Keratinocyte (primary cell): ENCODE data around the gene CDH18. TPM values are rescaled to one million over a fixed set of nuclear protein-coding genes. Genes with fewer than 3 reads are reported as not detected.
A peak's percentile ranks its signal among the peaks of the same experiment; 100 is the strongest.

Experiments used
- DNase-seq: peaks from one replicate; pipeline ENCODE4 v3.0.0-alpha.2; 2011; ENCODE audit warnings: low read depth, missing footprints, low spot score
- FAIRE-seq: peaks from 2 replicates; lab custom pipeline; 2011; peaks lifted over from hg19 to GRCh38; lab: Jason Lieb, UNC
- H2AFZ ChIP-seq: 2 replicates; pipeline ENCODE4 v1.6.0; 2012; ENCODE audit warnings: low read length, control low read depth, inconsistent platforms; ENCODE audit not compliant: control insufficient read depth
- H3K27ac ChIP-seq: 2 replicates; pipeline ENCODE4 v1.5.1; 2011; ENCODE audit warnings: low read length; ENCODE audit not compliant: control insufficient read depth, insufficient read depth
- H3K27me3 ChIP-seq: 3 replicates; pipeline ENCODE4 v1.6.0; 2011; ENCODE audit warnings: low read length; ENCODE audit not compliant: control insufficient read depth, insufficient read depth; ENCODE audit errors: extremely low read depth
- H3K36me3 ChIP-seq, 2 experiments: 2 replicates in 1 of 2; 3 replicates in 1 of 2; pipeline ENCODE4 v1.5.1; 2011; ENCODE audit warnings: low read length in 2 of 2, mild to moderate bottlenecking in 1 of 2; ENCODE audit not compliant: control insufficient read depth in 2 of 2, insufficient read depth in 2 of 2; ENCODE audit errors: extremely low read depth in 1 of 2
- H3K4me1 ChIP-seq: 3 replicates; pipeline ENCODE4 v1.5.1; 2011; ENCODE audit warnings: low read length; ENCODE audit not compliant: control insufficient read depth, insufficient read depth; ENCODE audit errors: extremely low read depth
- H3K4me2 ChIP-seq: 3 replicates; pipeline ENCODE4 v1.6.0; 2011; ENCODE audit warnings: low read depth, low read length; ENCODE audit not compliant: control insufficient read depth, insufficient read depth; ENCODE audit errors: extremely low read depth
- H3K4me3 ChIP-seq, 3 experiments: fragments of 200-600 bp in 1 of 3; sonication (generic) in 1 of 3; 2 replicates in 2 of 3; 3 replicates in 1 of 3; pipeline ENCODE4 v1.5.1; 2011 to 2016; ENCODE audit warnings: low read length in 3 of 3, mild to moderate bottlenecking in 3 of 3, control low read depth in 2 of 3, inconsistent platforms in 1 of 3, low read depth in 1 of 3, mixed read lengths in 1 of 3, mixed run types in 1 of 3, moderate library complexity in 1 of 3; ENCODE audit not compliant: control insufficient read depth in 2 of 3, insufficient read depth in 2 of 3; ENCODE audit errors: extremely low read depth in 1 of 3
- H3K79me2 ChIP-seq: 2 replicates; pipeline ENCODE4 v1.6.0; 2012; ENCODE audit warnings: low read length; ENCODE audit not compliant: control insufficient read depth, insufficient read depth
- H3K9ac ChIP-seq: 3 replicates; pipeline ENCODE4 v1.6.0; 2011; ENCODE audit warnings: low read length; ENCODE audit not compliant: control insufficient read depth, insufficient read depth; ENCODE audit errors: extremely low read depth
- H3K9me1 ChIP-seq: 3 replicates; pipeline ENCODE4 v1.6.0; 2011; ENCODE audit warnings: low read length; ENCODE audit not compliant: control insufficient read depth, insufficient read depth; ENCODE audit errors: extremely low read depth
- H3K9me3 ChIP-seq: 2 replicates; pipeline ENCODE4 v1.5.1; 2012; ENCODE audit warnings: low read depth, low read length; ENCODE audit not compliant: control insufficient read depth
- H4K20me1 ChIP-seq: 3 replicates; pipeline ENCODE4 v1.6.0; 2011; ENCODE audit warnings: low read length; ENCODE audit not compliant: control insufficient read depth, insufficient read depth; ENCODE audit errors: extremely low read depth
- EZH2 ChIP-seq: IDR thresholded peaks from one replicate; pipeline ENCODE4 v1.6.1; 2012; ENCODE audit warnings: inconsistent platforms, mild to moderate bottlenecking, low read length, moderate library complexity
- dilution Hi-C: fragments of 300-500 bp; cut with MboI; formaldehyde crosslinking; loops from one replicate; pipeline ENCODE4 v1.7.0; 2020; ENCODE audit warnings: low sequenced_read_pairs; ENCODE audit not compliant: extremely low pct_ligation_motif_present
- polyA plus RNA-seq, 5 experiments: library from polyadenylated mRNA; depleted of rRNA in 3 of 5; stranded (reverse) in 3 of 5; stranded (forward) in 1 of 5; unstranded in 1 of 5; fragments of >200 nt; gene quantifications; 1 replicate in 1 of 5; 2 replicates in 3 of 5; 3 replicates in 1 of 5; pipeline versions ENCODE4 v1.2.1 to v1.2.3, GENCODE V29; 2011 to 2012; ENCODE audit warnings: missing spikeins in 2 of 5, low read depth in 1 of 5, low replicate concordance in 1 of 5
- TF ChIP-seq, protein P1 (sequence below), 3 experiments: IDR thresholded peaks in 1 of 3; conservative IDR thresholded peaks in 1 of 3; optimal IDR thresholded peaks in 1 of 3; 2 replicates in 2 of 3; 3 replicates in 1 of 3; pipeline versions ENCODE3 to v1.5.1; 2011; ENCODE audit warnings: low read length in 3 of 3, mild to moderate bottlenecking in 3 of 3, moderate library complexity in 2 of 3, control low read depth in 1 of 3, inconsistent platforms in 1 of 3; ENCODE audit not compliant: insufficient read depth in 2 of 3; ENCODE audit errors: extremely low read depth in 1 of 3

Gene CDH18
- polyA plus RNA-seq, 1 donor (not counting 4 experiments of a cell fraction or from before 2014, with no cell fraction given) = 0.41 TPM

DNA sequence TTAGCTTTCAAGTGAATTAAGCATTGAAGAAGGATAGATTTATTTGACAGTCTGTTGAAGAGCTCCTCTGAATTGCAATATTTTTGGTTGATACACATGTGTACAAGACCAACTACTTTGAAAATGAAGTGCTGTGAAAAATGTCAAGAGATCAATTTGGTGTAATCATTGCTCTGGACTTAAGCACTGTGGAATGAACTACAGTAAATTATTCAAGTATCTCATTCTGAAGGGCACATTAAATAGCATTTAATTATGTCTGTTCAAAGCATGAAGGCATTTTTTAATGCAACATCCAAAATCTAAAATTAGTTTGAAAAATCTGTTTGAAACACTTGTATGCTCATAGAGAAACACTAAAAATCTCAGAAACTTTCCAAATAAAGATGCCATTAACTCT, 107.5 kb downstream of the CDH18 start:
- Histone ChIP-seq H3K27ac (no peak overlapping the region), H3K36me3 (no peaks in the 10 kb centered on the region), H3K79me2 (no peaks in the 10 kb centered on the region), H4K20me1 (no peaks in the 10 kb centered on the region), H3K4me2 (no peak overlapping the region), H3K4me3 (no peak overlapping the region), H3K9me1 (no peaks in the 10 kb centered on the region), H3K9ac (no peak overlapping the region), H3K4me1 (peaks cover 3% of the 10 kb centered on the region), H3K9me3 (no peaks in the 10 kb centered on the region), H2AFZ (no peak overlapping the region), H3K27me3 (no peaks in the 10 kb centered on the region)
- TF ChIP-seq, protein P1, sequence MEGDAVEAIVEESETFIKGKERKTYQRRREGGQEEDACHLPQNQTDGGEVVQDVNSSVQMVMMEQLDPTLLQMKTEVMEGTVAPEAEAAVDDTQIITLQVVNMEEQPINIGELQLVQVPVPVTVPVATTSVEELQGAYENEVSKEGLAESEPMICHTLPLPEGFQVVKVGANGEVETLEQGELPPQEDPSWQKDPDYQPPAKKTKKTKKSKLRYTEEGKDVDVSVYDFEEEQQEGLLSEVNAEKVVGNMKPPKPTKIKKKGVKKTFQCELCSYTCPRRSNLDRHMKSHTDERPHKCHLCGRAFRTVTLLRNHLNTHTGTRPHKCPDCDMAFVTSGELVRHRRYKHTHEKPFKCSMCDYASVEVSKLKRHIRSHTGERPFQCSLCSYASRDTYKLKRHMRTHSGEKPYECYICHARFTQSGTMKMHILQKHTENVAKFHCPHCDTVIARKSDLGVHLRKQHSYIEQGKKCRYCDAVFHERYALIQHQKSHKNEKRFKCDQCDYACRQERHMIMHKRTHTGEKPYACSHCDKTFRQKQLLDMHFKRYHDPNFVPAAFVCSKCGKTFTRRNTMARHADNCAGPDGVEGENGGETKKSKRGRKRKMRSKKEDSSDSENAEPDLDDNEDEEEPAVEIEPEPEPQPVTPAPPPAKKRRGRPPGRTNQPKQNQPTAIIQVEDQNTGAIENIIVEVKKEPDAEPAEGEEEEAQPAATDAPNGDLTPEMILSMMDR (optimal IDR thresholded peaks at IDR 0.05 in 1 of 3, IDR thresholded peaks at IDR 0.05 in 1 of 3, conservative IDR thresholded peaks at IDR 0.05 in 1 of 3; ENCODE audit: extremely low read depth in 1 of 3, insufficient read depth in 2 of 3, low read length in 3 of 3) = no peak
- no peak for TF ChIP-seq EZH2
- dilution Hi-C loops = no loop called here
- FAIRE-seq (peak; percentile 5), DNase-seq (no peak)

DNA sequence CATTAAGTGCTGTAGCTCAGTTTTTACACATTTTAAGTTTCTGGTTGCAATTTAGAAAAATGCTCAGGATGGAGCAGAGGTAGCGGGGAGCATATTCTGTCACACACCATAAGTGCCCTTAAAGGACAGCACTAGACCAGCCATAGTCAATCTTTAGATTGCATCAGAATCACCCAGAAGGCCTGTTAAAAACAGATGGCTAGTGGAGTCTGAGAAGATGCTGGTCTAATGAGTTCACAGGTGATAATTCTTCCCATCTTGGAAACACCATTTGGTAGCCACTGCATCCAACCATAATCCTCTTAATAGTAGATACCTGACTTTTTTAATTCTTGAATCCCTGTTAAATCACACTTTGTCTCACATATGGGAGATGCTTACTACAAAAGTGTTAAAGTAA, 113.2 kb downstream of the CDH18 start:
- Histone ChIP-seq H3K9me1 (no peaks in the 10 kb centered on the region), H2AFZ (no peak overlapping the region), H3K4me1 (peaks cover 7% of the 10 kb centered on the region), H3K79me2 (no peaks in the 10 kb centered on the region), H3K27ac (no peak overlapping the region), H4K20me1 (no peaks in the 10 kb centered on the region), H3K9me3 (peaks cover 3% of the 10 kb centered on the region), H3K4me3 (no peak overlapping the region), H3K4me2 (no peak overlapping the region), H3K9ac (no peak overlapping the region), H3K36me3 (no peaks in the 10 kb centered on the region), H3K27me3 (no peaks in the 10 kb centered on the region)
- FAIRE-seq (no peak), DNase-seq (no peak)
- TF ChIP-seq, protein P1 (optimal IDR thresholded peaks at IDR 0.05 in 1 of 3, IDR thresholded peaks at IDR 0.05 in 1 of 3, conservative IDR thresholded peaks at IDR 0.05 in 1 of 3; ENCODE audit: extremely low read depth in 1 of 3, insufficient read depth in 2 of 3, low read length in 3 of 3) = no peak
- TF ChIP-seq EZH2 = no peak
- dilution Hi-C loops = no loop called here
